Cardiac muscle cell (in vitro differentiated cells and primary cell): ENCODE results near the gene KRT14. TPM values are rescaled to one million over a fixed set of nuclear protein-coding genes. Genes with fewer than 3 reads are reported as not detected.
A peak's percentile ranks its signal among the peaks of the same experiment; 100 is the strongest.
"Not testable (repeated sequence)": the region's sequence is repeated elsewhere in the genome, so short reads cannot be mapped to it uniquely, and the experiment has no call there.

ENCODE experiments used
- DNase-seq, 2 donors: peaks; one replicate each; pipeline versions ENCODE4 v3.0.0 to v3.0.0-alpha.2; 2010 to 2017; ENCODE audit warnings: low read depth in 1 of 2, low spot score in 1 of 2
- H3K27ac ChIP-seq: fragments of 200-600 bp; sonication (generic); 2 replicates; pipeline ENCODE4 v1.5.1; 2016
- H3K27me3 ChIP-seq: fragments of 200-600 bp; sonication (generic); 2 replicates; pipeline ENCODE4 v1.6.0; 2016; ENCODE audit warnings: control low read depth
- H3K36me3 ChIP-seq: fragments of 200-600 bp; sonication (generic); 2 replicates; pipeline ENCODE4 v1.5.1; 2016; ENCODE audit warnings: control low read depth
- H3K4me1 ChIP-seq: fragments of 200-600 bp; sonication (generic); 2 replicates; pipeline ENCODE4 v1.8.1; 2017; ENCODE audit warnings: low read depth, mild to moderate bottlenecking, mixed run types
- H3K4me3 ChIP-seq: fragments of 200-600 bp; sonication (generic); 2 replicates; pipeline ENCODE4 v1.5.1; 2016; ENCODE audit warnings: mild to moderate bottlenecking
- H3K9me3 ChIP-seq: fragments of 200-600 bp; sonication (generic); 2 replicates; pipeline ENCODE4 v1.5.1; 2017; ENCODE audit warnings: low read depth, mild to moderate bottlenecking, control low read depth
- CTCF ChIP-seq: IDR thresholded peaks from 2 replicates; pipeline ENCODE4 v1.5.1; 2012; ENCODE audit warnings: low read depth, mild to moderate bottlenecking, low read length
- polyA plus RNA-seq: library from polyadenylated mRNA; unstranded; fragments of >200 nt; fragmentation: Nextera tagmentation; extraction: Ambion mirVana; gene quantifications from 2 replicates; pipeline ENCODE4 v1.2.1, GENCODE V29; 2016
- total RNA-seq: library from RNA; depleted of rRNA; stranded (reverse); fragments of >200 nt; gene quantifications from 2 replicates; pipeline ENCODE4 v1.2.3, GENCODE V29; 2016

KRT14 gene
- total and polyA plus RNA-seq, 2 experiments from 2014 or later = 0.20 TPM; not detected in 1

DNA sequence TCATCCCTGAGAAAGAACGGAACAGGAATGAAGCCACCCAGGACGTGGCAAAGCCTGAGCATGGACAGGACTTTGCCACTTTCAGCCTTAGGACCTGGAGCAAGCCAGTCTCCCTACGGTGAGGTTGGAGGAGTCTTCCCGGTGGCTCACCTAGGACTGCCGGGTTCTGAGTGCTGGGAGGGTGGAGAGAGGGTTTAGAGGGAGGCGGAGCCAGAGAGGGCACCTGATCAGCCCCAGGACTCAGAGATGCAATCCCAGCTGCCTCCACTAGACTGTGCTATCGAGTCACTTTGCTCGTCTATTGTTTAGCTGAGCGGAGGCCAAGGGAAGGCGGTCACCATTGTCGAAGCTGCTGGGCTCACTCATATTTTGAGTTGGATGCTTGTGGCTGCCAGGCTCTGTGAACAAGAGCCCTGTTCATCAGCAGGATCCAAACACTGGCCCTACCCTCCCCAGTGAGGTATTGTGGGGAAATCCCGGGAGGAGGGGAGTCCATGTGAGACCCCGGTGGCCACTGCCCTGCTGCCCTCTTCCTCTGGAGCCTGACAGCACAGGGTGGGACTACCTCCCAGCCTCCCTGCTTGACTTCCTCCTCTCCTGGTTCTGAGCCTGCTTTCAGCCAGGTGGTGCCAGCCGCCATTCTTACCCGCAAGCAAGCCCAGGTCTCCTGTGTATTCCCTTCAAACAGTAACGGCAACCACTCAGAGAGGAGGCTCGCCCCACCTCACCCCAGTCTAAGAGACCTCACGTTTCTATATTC is 7.0 kb downstream of the KRT14 start:
- H3K4me1 ChIP-seq = no peaks in the 10 kb centered on the region
- H3K27me3 ChIP-seq = no peaks in the 10 kb centered on the region
- peak; percentile 81 to 83 for DNase-seq
- no peak overlapping the region for H3K27ac ChIP-seq
- H3K36me3 ChIP-seq = no peaks in the 10 kb centered on the region
- TF ChIP-seq CTCF = peak; percentile 93
- H3K9me3 ChIP-seq = no peaks in the 10 kb centered on the region
- H3K4me3 ChIP-seq = no peak overlapping the region

GRCh38 chr17:41578971-41579370 is 7.7 kb downstream of the KRT14 start:
- no peaks in the 10 kb centered on the region for H3K27me3 ChIP-seq
- H3K4me3 ChIP-seq = no peak overlapping the region
- H3K4me1 ChIP-seq = no peaks in the 10 kb centered on the region
- no peak for DNase-seq
- H3K36me3 ChIP-seq = no peaks in the 10 kb centered on the region
- H3K27ac ChIP-seq = no peak overlapping the region
- H3K9me3 ChIP-seq = no peaks in the 10 kb centered on the region
- TF ChIP-seq CTCF = no peak

- no peak for DNase-seq
- no peaks in the 10 kb centered on the region for H3K36me3 ChIP-seq
- no peak for TF ChIP-seq CTCF
- H3K27me3 ChIP-seq = no peaks in the 10 kb centered on the region
- H3K4me1 ChIP-seq = no peaks in the 10 kb centered on the region
- H3K9me3 ChIP-seq = no peaks in the 10 kb centered on the region
- H3K4me3 ChIP-seq = no peak overlapping the region
- no peak overlapping the region for H3K27ac ChIP-seq
Measured at GRCh38 chr17:41578538-41578937, 8.2 kb downstream of the KRT14 start.

- DNase-seq, H3K9me3 ChIP-seq, H3K4me3 ChIP-seq, H3K27me3 ChIP-seq, H3K36me3 ChIP-seq, H3K4me1 ChIP-seq, H3K27ac ChIP-seq: not testable (repeated sequence)
Measured at GRCh38 chr17:41576740-41577139, 10.0 kb downstream of the KRT14 start.

- Histone ChIP-seq H3K9me3 (no peaks in the 10 kb centered on the region), H3K27me3 (no peaks in the 10 kb centered on the region), H3K4me3 (no peak overlapping the region), H3K4me1 (peaks cover 4% of the 10 kb centered on the region), H3K27ac (no peak overlapping the region), H3K36me3 (no peaks in the 10 kb centered on the region)
- no peak for TF ChIP-seq CTCF
- DNase-seq = no peak
Measured at GRCh38 chr17:41575336-41575735, 11.4 kb downstream of the KRT14 start.

DNA sequence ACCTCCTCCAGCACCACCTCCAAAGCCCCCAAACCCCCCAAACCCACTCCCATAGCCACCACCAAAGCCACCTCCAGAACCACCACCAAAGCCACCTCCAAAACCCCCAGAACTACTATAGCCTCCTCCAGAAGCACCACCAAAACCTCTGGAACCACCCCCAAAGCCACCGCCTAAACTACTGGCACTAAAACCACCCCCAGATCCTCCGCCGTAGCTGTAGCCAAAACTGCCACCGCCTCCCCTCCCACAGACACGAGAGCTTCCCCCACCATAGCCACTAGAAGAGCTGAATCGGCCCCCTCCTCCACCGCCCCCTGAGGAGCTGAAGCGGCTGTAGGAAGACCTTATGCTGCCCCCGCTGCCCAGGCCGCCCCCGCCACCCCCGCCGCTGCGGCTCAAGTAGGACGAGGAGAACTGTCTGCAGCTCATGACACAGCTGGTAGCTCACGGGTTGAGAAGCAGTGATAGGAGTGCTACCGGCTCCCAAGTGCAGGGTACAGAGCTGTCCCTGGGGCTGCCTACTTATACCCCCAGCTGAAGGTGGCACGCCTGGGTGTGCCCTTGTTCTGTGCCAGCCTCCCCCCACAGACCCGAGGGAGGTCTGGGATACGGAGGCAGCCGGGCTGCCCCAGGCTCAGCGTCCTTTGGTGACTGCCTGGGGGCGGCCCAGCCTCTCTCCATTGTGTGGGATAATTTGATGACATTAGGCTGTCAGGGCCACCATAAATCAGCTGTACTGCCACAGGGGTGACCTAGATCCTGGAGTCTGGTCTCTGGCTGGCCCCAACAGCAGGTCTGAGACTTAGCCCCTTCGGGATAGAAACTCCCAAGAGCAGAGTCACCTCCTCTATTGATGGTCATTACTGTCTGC is 14.9 kb downstream of the KRT14 start, which contains the start of gene KRT9:
KRT9 (minus strand) TSS at position 499 of the 874 bp plus-strand sequence; CDS start at position 432, 67 bp downstream.
- Histone ChIP-seq H3K4me3 (no peak within 1 kb of the TSS), H3K36me3 (no peaks in the 10 kb centered on the region), H3K27ac (no peak within 1 kb of the TSS), H3K4me1 (peaks cover 4% of the 10 kb centered on the region), H3K9me3 (no peaks in the 10 kb centered on the region), H3K27me3 (no peaks in the 10 kb centered on the region)
- TF ChIP-seq CTCF = no peak
- DNase-seq = no peak
